Measurements from ENCODE around the gene CABLES2. TPM values are rescaled to one million over a fixed set of nuclear protein-coding genes. Genes with fewer than 3 reads are reported as not detected.

Gene CABLES2
- total RNA-seq, 1 experiment from 2014 or later = 6.0 TPM

DNA sequence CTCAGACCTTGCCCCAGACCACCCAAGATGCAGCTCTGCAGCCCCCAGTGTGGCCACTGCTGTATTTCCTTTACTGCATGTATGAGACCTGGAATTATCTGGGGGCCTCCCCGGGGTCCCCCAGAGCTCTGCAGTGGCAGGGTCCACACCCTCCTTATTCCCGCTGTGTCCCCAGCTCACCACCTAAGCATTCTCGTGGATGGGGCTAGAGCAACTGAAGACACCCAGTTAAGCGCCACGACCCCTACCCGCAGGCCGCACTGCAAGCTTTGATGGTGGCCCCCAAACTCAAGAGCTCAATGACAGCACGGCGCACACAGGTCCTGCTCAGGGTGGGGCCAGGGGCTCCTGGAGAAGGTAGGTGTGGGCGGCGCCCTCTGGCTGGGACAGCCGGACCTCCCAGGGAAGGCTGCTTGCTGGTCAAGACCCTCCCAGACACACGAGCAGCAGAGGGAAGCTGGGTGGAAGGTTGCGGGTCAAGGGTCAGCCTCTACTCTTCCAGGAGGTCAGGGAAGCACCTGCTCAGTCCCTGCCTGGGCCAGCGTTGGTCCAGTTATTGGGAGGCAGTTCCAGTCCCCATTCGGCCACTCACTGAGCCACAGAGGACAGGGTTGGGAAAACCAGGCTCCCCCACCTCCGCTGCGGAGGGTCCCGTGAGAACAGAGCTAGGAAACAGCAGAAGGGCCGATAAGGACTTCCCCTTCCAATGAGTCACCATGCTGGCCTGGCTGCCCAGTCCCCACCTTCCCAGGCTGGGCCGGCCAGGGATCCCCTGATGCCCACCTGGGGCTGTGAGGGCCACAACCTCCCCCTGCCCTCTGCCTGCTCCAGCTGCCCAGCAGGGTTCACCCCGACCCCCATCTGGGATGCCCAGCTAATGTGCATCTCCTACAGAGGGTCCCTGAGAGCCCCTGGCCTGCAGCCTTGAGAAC, 42.9 kb downstream of the CABLES2 start:
- no peak for DNase-seq
- Histone ChIP-seq H3K9me3 (no peaks in the 10 kb centered on the region), H3K27me3 (no peaks in the 10 kb centered on the region), H3K36me3 (peaks cover 23% of the 10 kb centered on the region), H3K4me3 (no peak overlapping the region)

DNA sequence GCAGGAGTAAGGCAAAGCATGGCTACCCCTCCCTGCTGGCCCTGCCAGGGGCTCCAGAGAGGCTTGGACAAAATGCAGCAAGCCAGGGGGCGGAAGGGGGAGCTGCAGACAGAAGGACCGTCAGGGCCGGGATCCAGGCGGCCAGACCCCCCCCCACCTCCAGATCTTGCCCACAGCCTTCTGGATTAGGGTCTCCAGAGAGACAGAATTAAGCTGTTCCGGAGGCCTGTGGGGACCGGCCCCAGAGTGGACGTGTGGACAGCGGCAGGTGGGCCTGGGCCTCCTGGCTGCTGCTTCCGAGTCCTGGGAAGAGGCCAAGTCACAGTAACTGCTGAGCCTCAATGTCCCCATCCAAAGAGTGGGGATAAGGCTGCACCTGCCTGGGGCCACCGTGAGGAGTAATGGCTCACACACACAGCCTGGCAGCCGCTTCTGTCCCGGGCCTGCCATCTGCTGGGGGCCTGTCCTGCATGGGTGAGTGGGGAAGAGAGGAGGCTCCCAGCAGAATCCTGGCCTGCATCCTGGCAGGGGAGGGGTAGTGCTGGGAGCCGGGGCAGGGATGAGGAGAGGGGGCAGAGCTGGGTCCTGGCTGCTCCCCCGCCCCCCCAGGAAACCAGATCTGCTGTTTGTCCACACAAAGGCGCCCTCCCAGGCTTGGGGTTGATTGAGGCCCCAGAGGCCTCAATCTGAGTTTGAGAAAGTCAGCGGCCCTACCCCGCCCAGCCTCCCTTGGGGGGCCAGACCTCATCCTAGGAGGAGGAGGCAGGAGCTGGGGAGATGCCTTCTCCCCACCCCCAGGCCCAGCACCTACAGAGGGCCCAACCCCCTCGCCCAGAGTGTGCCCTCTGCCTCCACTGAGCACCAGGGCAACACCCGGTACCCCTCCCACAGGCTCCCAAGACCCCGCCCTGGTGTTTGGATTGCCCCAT, 43.8 kb downstream of the CABLES2 start:
- H3K9me3 ChIP-seq = no peaks in the 10 kb centered on the region
- H3K4me3 ChIP-seq = no peak overlapping the region
- H3K36me3 ChIP-seq = peaks cover 28% of the 10 kb centered on the region
- H3K27me3 ChIP-seq = no peaks in the 10 kb centered on the region
- no peak for DNase-seq

DNA sequence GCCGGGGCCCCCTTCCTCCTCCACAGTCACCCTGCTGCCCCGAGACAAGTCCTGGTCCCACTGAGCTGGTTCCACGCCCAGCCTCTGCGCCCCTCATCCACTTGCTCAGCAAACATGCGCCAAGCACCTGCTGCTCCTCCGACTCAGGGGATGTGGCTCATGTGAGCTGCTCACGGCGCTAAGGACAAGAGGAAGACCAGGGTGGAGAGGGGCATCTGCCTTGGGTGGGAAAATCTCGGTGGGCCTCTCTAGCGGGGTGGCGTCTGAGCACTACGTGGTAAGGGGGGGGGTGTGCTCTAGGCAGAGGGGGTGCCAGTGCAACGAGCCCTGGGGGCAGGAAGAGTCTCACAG, 44.5 kb downstream of the CABLES2 start:
- DNase-seq = no peak
- no peaks in the 10 kb centered on the region for H3K27me3 ChIP-seq
- no peak overlapping the region for H3K4me3 ChIP-seq
- no peaks in the 10 kb centered on the region for H3K9me3 ChIP-seq
- H3K36me3 ChIP-seq = peaks cover 28% of the 10 kb centered on the region

DNA sequence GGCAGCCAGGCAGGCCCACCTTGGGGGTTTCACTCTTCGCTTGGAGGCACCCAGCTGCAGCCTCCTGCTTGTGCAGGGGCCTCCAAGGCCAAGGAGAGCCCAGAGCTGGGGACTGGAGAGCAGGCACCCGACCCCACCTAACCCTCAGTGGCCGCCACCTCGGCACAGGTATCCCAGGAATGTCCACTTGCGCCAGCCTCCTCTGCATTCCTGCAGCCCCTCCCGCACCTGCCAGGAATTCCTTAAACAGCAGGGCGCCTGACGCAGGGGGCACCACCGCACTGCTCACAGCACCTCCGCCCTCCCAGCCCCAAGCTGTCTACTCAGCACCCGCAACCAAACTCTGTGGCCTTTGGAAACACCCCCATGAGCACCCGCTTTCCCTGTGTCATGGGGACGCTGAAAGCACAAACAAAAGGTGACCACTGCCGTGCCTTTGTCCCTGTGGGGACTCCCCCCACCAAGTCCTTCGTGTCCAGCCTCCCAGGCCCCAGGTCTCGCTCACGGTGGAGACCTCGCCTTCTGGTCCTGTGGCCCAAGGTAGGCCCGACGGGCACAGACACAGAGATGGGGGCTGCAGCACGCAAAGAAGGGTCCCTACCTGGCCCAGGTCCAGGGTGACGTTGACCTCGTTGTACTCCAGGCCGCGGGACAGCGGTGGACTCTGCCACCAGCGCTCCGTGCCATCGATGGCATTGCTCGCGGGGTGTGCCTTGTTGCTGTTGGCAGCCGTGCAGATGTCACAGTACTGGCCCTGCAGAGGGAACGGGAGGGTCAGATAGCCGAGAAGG, 45.1 kb downstream of the CABLES2 start:
- Histone ChIP-seq H3K36me3 (peaks cover 28% of the 10 kb centered on the region), H3K4me3 (no peak overlapping the region), H3K27me3 (no peaks in the 10 kb centered on the region), H3K9me3 (no peaks in the 10 kb centered on the region)
- no peak for DNase-seq

DNA sequence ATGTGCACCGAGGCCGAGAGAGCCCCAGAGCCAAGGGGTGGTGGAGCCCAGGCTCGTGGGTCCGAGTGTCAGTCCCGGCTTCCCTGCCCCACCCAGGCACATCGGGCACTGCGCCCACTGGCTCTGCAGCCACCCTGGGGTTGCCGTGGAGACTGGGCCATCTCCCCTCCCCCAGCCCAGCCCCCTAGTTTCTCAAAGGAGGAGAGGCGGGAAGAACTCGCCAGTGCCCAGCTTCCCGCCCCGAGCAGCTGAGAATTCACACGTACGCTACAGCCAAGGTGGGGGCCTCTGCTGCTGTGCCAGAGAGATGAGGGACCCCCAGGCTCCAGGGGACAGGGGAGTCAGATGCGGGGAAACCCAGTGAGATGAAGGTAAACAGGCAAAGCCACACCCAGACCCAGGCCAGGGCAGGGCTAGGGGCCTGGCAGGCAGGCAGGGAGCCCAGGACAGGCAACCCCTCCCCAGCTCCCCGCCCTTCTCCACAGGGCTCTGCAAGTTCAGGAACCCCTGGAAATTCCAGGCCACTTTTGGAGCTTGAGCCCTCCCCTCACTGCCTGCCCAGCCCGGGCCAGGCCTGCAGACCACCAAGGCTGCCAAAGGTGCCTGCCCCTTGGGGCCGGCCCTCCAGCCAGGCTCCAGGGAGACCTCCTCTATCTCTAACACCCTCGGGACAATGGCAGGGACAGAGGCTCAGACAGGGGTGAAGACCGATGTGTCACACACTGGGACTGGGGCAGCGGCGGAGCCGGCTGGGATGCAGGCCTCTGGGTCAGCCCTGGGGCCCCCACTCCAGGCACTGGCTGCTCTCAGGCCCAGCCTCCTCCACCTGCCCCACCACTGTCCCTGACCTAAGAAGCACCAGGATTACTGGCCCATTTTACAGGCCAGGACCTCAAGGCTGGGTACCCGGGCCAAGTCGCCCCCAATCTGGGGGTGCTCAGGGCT, 46.0 kb downstream of the CABLES2 start:
- DNase-seq = no peak
- H3K36me3 ChIP-seq = peaks cover 32% of the 10 kb centered on the region

DNA sequence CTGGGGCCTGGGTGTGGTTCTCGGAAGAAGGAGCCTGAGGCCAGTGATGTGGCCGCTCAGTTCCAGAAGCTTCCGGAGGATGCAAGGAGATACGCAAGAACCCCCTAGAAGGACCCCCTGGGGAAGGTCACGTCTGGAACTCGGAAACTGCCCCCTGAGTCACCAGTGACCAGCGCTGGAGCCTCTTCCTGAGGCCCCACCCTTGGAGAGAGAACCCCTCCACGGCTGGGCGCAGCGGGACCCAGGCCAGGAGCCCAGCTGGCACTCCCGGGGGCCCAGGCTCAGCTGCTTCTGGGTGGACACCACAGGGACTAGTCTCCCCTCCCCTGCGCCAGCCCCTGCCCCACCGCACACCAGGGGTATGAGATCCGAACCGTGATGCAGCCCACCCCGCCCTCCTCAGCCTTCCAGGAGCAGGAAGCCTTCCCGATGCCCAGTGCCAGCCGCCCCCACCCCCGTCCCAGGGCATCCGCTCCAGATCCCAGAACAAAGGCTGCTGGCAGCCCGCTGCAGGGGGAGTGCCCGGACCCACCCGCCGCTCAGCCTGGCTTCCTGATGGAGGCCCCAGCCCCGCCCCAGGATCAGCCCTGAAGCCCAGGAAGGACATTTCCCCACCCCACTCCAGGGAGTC, 47.5 kb downstream of the CABLES2 start:
- Histone ChIP-seq H3K4me3 (peak overlapping the region; percentile 11), H3K9me3 (no peaks in the 10 kb centered on the region), H3K36me3 (peaks cover 36% of the 10 kb centered on the region), H3K27me3 (no peaks in the 10 kb centered on the region)
- peak; percentile 98 for DNase-seq

More for the DNA sequence above, 46.0 kb downstream of the CABLES2 start:
- H3K4me3 ChIP-seq = no peak overlapping the region
- no peaks in the 10 kb centered on the region for H3K27me3 ChIP-seq
- no peaks in the 10 kb centered on the region for H3K9me3 ChIP-seq

DNA sequence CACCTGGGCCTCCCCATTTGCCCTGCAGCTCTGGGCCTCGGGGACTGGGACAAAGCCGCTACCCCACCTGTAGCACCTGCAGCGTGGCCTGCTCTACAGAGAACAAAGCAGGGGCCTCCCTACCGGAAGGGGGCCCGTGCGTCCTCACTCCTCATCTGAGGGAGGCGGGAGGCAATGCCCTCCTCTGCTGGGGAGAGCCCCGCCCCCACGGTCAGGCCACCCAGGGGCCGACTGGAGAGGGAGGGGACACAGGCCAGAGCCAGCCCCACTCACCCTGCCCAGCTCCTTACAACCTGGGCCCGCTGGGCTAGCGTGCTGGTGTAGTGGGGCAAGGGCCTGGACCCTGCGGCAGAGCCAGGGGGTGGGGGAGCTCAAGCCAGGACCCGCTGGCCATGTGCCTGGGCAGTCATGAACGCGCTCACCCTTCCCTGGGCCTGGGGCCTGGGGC, 48.0 kb downstream of the CABLES2 start:
- DNase-seq = no peak
- H3K9me3 ChIP-seq = no peaks in the 10 kb centered on the region

DNA sequence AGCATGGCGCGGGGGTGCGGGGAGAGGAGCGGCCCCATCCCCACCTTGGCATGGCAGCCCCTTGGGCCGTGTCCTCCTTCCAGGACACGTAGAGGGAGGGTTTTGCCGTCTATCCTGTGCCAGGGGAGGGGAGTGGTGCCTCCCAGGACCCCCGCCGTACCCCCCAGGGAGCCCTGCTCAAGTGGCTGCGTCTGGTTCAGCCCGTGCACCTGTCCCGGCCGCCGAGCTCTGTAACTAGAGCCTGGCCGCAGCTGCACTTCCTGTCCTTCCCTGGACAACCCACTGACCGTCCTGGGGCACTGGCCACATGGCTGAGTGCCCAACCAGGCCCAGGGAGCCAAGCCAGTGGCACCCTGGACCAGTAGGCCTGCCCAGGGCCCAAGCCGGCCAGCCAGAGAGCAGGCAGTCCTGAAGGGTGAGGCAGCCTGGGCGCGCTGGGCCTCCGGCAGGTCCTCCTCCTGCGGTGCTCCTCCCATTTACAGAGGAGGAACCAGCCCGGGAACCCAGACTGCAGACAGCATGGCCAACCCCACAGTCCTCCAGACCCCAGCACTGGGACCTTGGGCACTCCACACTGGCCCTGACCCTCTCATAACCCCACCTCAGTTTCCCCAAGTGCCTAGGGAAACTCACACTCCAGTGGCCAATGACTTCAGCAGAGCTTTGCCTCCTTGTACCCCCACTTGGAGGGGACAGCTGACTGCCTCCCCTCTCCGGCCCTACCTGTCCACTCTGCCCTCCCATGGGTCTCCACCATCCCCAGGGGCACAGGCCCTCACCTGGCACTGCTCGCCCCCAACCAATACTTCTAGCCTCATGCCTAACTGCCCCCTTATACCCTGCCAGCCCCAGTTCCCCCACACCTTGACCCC, 48.7 kb downstream of the CABLES2 start:
- Histone ChIP-seq H3K36me3 (peaks cover 32% of the 10 kb centered on the region), H3K9me3 (no peaks in the 10 kb centered on the region), H3K27me3 (no peaks in the 10 kb centered on the region), H3K4me3 (peak overlapping the region; percentile 11)
- peak; percentile 96 for DNase-seq

More for the DNA sequence above, 48.0 kb downstream of the CABLES2 start:
- H3K36me3 ChIP-seq = peaks cover 32% of the 10 kb centered on the region
- no peaks in the 10 kb centered on the region for H3K27me3 ChIP-seq
- peak overlapping the region; percentile 11 for H3K4me3 ChIP-seq

DNA sequence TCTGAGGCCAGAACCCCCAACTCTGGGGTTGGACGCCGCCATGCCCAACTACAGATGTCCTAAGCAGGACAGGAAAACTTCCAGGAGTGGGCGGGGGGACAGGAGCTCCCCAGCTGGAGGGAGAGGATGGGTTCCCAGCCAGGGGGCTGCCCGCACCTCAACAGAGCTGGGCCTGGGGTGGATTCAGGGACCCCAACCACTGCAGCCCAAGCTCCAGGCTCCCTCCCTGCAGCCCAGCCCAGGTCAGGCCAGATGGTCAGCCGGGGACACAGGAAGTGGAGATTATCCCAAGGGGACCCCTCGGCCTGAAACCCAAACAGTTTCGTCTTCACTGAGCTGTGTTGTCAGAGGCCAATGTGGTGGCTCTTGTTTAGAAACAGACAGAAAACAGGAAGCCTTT, 49.4 kb downstream of the CABLES2 start:
- Histone ChIP-seq H3K4me3 (no peak overlapping the region), H3K36me3 (peaks cover 36% of the 10 kb centered on the region), H3K27me3 (no peaks in the 10 kb centered on the region), H3K9me3 (no peaks in the 10 kb centered on the region)
- DNase-seq = no peak

DNA sequence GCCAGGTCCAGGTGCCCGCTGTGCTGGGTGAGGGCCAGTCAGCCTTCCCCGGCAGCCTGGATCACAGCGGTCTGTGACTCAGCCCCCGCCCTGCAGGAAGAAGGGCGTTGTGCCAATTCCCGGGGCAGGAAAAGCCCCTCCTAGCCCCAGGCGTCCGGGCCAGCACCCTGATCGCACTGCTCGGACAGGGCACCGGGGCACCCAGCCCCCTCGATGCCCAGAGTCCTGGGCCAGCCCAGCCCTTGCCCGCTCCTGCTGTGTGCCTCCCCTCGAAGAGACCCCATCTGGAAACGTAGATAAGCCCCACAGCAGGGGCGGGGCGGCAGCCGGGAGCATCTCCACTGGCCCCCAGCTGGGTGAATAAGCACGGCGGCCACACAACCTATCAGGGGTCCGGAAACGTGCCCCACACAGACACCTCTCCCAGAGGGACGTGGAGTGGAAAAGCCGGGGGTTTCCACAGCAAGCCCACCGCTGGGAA, 49.9 kb downstream of the CABLES2 start:
- Histone ChIP-seq H3K36me3 (peaks cover 40% of the 10 kb centered on the region), H3K27me3 (no peaks in the 10 kb centered on the region), H3K4me3 (no peak overlapping the region), H3K9me3 (no peaks in the 10 kb centered on the region)
- peak; percentile 97 for DNase-seq

DNA sequence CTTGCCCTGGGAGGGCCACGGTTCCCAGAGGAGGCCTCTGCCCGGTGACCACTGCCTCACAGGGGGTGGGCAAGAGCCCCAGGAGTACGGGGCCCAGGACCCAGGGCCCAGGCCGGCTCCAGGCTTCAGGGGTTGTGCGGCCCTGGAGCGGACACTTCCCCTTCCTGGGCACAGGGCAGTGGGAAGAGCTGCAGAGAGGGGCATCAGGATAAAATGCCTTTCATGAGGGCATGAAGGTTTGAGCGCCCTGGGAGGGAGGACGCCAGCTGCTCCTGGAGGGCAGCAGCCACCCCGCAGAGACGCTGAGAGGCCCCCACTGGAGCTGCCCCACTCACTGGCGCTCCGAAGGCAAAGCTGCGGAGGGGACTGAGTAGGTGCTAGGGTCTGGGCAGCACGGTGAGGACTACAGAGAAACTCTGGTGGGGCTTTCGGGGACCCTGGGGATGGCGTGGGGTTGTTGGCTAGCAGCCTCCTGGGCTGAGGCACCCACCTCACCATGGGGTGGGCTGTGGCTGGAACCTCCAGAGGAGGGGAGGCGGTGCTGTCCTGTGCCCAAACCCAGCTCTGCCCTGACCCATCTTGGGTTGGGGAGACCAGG, 50.4 kb downstream of the CABLES2 start:
- H3K4me3 ChIP-seq = no peak overlapping the region
- no peaks in the 10 kb centered on the region for H3K9me3 ChIP-seq
- H3K27me3 ChIP-seq = no peaks in the 10 kb centered on the region
- H3K36me3 ChIP-seq = peaks cover 42% of the 10 kb centered on the region
- DNase-seq = no peak

DNA sequence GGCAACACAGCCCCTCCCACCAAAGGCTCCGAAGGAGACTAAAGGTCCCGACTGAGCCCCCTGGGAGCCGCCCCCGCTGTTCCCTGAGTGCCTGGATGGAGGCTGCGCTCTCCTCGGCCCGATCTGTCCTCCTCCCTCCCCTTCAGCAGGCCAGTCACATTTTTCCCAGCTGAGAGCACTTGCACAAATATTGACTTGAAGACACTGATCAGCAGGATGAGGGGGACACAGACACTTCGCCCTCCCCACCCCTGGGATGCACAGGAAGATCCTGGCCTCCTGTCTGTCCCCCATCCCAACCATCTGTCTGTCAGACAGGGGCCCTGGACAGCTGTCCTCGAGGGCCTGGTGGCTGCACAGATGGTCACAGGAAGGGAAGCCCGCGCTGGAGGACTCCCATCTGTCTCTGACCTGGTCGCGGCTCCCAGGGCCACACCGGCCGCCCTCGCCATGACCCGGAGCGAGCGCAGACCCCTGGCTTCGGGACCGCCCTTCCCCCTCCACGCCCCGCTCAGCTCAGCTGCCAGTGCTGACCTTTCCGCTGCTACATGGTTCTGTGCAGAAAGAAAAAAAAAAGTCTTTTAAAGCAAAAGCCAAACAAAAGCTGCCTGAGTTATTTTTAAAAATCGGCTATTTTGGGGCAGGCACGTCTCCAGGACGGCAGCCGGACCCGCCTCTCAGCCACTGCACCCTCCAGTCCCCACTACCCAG, 51.1 kb downstream of the CABLES2 start:
- no peak for DNase-seq
- Histone ChIP-seq H3K36me3 (peaks cover 45% of the 10 kb centered on the region), H3K27me3 (no peaks in the 10 kb centered on the region), H3K4me3 (no peak overlapping the region), H3K9me3 (no peaks in the 10 kb centered on the region)

DNA sequence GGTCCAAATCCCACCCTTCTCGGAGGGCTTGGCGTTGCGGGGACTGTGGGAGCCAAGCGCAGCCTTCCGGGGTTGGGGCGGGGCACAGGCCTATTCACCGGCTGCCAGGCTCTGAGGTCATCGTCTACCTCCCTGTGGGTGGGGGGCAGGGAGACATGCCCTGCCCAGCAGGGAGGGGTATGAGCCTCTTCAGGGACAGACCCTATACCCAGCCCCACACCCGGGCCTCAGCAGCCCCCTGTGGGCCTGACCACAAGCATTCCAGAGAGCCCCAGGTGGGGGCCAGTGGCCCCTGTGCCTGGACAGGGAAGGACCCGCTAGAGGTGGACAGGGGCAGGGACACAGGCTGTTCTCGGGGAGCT, 51.6 kb downstream of the CABLES2 start:
- Histone ChIP-seq H3K4me3 (no peak overlapping the region), H3K9me3 (no peaks in the 10 kb centered on the region), H3K36me3 (peaks cover 43% of the 10 kb centered on the region), H3K27me3 (no peaks in the 10 kb centered on the region)
- peak; percentile 58 for DNase-seq
